Measurements from ENCODE around the gene SLC41A3. TPM values are rescaled to one million over a fixed set of nuclear protein-coding genes. Genes with fewer than 3 reads are reported as not detected.
A peak's percentile ranks its signal among the peaks of the same experiment; 100 is the strongest.

The SLC41A3 gene
- total and polyA plus RNA-seq, 4 donors = 9.3 to 19.8 (median 12.7) TPM

DNA sequence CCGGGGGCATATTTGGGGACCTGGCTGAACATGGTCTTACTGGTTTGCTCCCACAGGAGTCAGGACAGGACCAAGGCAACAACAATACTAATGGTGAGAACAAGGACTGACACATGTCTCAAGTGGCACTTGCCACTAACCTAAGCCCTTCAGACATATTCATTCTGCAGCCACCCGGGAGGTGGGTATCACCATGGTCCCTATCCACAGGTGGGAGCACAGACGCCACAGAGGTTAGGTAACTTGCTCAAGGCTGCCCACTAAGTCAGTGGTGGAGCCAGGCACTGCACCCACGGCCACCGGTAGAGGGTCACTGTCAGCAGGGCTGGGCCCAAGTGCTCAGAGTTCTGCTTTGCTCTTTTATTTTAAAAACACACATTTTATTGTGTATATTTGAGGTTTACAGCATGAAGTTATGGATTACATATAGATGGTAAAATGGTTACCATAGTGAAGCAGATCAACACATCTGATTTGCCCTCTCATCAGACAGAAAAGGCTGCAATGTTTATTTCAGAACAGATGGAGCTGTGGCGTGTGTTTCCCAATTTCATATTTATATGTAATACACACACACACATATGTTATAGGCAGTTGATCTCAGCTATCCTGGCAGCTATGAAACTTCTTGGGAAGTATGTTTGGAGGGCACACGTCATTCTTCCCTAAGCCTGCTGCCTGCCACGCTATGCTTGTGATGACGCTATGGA lies 30.0 kb upstream of the SLC41A3 start:
- 90% methylated on average over 9 of the region's 9 CpGs for WGBS
- Histone ChIP-seq H3K9me3 (ENCODE audit: control insufficient read depth in 4 of 4, low read length in 3 of 4) (no peaks in the 10 kb centered on the region), H3K36me3 (ENCODE audit: control insufficient read depth in 4 of 4, insufficient read depth in 3 of 4, low read depth in 1 of 4, low read length in 3 of 4) (peaks cover 6 to 69% (median 54%) of the 10 kb centered on the region in 4 donors), H3K9ac (ENCODE audit: low read depth in 1 of 2, low read length in 2 of 2) (no peak overlapping the region), H3K27ac (ENCODE audit: low read depth in 1 of 2, low read length in 2 of 2) (no peak overlapping the region), H3K4me3 (ENCODE audit: low read depth in 1 of 3, low read length in 3 of 3) (no peak overlapping the region), H3K27me3 (ENCODE audit: control insufficient read depth in 4 of 4, insufficient read depth in 4 of 4, low read length in 3 of 4) (no peaks in the 10 kb centered on the region), H3K4me1 (ENCODE audit: control insufficient read depth in 4 of 4, insufficient read depth in 4 of 4, low read length in 3 of 4) (no peaks in the 10 kb centered on the region)
- TF ChIP-seq RXRA (IDR thresholded peaks at IDR 0.05) (no peak), RAD21 (IDR thresholded peaks at IDR 0.05) (peak in 1 of 2 donors; percentile 32)
- DNase-seq (ENCODE audit: low spot score) = no peak

DNA sequence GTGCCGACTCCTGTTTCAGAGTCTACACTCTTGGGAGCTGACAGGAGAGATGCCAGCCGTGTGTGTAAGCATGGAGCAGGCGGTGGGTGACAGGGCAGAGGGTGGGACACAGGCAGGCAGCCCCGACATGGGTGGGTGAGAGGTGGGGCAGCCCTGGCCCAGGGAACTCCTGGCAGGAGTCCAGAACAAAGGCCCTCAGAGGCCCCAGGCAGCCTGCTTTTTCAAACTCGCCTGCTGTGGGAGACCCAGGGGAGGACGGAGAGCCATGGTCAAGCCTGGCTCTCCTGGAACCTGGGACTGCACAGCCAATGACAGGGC lies 29.3 kb upstream of the SLC41A3 start:
- no peak overlapping the region for H3K27ac ChIP-seq (ENCODE audit: low read depth in 1 of 2, low read length in 2 of 2)
- H3K27me3 ChIP-seq (ENCODE audit: control insufficient read depth in 4 of 4, insufficient read depth in 4 of 4, low read length in 3 of 4) = no peaks in the 10 kb centered on the region
- H3K36me3 ChIP-seq (ENCODE audit: control insufficient read depth in 4 of 4, insufficient read depth in 3 of 4, low read depth in 1 of 4, low read length in 3 of 4) = peaks cover 7 to 71% (median 54%) of the 10 kb centered on the region in 4 donors
- H3K4me1 ChIP-seq (ENCODE audit: control insufficient read depth in 4 of 4, insufficient read depth in 4 of 4, low read length in 3 of 4) = no peaks in the 10 kb centered on the region
- TF ChIP-seq NR2F2 (IDR thresholded peaks at IDR 0.05) = no peak
- no peak for TF ChIP-seq RXRA (IDR thresholded peaks at IDR 0.05)
- TF ChIP-seq GABPA (IDR thresholded peaks at IDR 0.05 in 1 of 2, conservative IDR thresholded peaks at IDR 0.05 in 1 of 2) = no peak
- no peak for TF ChIP-seq RAD21 (IDR thresholded peaks at IDR 0.05)
- TF ChIP-seq, protein P1, sequence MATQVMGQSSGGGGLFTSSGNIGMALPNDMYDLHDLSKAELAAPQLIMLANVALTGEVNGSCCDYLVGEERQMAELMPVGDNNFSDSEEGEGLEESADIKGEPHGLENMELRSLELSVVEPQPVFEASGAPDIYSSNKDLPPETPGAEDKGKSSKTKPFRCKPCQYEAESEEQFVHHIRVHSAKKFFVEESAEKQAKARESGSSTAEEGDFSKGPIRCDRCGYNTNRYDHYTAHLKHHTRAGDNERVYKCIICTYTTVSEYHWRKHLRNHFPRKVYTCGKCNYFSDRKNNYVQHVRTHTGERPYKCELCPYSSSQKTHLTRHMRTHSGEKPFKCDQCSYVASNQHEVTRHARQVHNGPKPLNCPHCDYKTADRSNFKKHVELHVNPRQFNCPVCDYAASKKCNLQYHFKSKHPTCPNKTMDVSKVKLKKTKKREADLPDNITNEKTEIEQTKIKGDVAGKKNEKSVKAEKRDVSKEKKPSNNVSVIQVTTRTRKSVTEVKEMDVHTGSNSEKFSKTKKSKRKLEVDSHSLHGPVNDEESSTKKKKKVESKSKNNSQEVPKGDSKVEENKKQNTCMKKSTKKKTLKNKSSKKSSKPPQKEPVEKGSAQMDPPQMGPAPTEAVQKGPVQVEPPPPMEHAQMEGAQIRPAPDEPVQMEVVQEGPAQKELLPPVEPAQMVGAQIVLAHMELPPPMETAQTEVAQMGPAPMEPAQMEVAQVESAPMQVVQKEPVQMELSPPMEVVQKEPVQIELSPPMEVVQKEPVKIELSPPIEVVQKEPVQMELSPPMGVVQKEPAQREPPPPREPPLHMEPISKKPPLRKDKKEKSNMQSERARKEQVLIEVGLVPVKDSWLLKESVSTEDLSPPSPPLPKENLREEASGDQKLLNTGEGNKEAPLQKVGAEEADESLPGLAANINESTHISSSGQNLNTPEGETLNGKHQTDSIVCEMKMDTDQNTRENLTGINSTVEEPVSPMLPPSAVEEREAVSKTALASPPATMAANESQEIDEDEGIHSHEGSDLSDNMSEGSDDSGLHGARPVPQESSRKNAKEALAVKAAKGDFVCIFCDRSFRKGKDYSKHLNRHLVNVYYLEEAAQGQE (IDR thresholded peaks at IDR 0.05) = no peak
- no peak for TF ChIP-seq SP1 (IDR thresholded peaks at IDR 0.05)
- TF ChIP-seq, protein P2, sequence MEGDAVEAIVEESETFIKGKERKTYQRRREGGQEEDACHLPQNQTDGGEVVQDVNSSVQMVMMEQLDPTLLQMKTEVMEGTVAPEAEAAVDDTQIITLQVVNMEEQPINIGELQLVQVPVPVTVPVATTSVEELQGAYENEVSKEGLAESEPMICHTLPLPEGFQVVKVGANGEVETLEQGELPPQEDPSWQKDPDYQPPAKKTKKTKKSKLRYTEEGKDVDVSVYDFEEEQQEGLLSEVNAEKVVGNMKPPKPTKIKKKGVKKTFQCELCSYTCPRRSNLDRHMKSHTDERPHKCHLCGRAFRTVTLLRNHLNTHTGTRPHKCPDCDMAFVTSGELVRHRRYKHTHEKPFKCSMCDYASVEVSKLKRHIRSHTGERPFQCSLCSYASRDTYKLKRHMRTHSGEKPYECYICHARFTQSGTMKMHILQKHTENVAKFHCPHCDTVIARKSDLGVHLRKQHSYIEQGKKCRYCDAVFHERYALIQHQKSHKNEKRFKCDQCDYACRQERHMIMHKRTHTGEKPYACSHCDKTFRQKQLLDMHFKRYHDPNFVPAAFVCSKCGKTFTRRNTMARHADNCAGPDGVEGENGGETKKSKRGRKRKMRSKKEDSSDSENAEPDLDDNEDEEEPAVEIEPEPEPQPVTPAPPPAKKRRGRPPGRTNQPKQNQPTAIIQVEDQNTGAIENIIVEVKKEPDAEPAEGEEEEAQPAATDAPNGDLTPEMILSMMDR (IDR thresholded peaks at IDR 0.05; ENCODE audit: low read depth, low read length, missing input control) = no peak
- TF ChIP-seq, protein P3, sequence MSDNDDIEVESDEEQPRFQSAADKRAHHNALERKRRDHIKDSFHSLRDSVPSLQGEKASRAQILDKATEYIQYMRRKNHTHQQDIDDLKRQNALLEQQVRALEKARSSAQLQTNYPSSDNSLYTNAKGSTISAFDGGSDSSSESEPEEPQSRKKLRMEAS (IDR thresholded peaks at IDR 0.05) = no peak
- no peak for TF ChIP-seq HNF4A (conservative IDR thresholded peaks at IDR 0.05)
- TF ChIP-seq YY1 (IDR thresholded peaks at IDR 0.05) = no peak
- no peak for TF ChIP-seq EGR1 (IDR thresholded peaks at IDR 0.05; ENCODE audit: low read depth in 2 of 2)
- TF ChIP-seq, protein P4, sequence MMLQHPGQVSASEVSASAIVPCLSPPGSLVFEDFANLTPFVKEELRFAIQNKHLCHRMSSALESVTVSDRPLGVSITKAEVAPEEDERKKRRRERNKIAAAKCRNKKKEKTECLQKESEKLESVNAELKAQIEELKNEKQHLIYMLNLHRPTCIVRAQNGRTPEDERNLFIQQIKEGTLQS (IDR thresholded peaks at IDR 0.05) = no peak
- no peak for TF ChIP-seq FOXA1 (IDR thresholded peaks at IDR 0.05)
- no peak overlapping the region for H3K9ac ChIP-seq (ENCODE audit: low read depth in 1 of 2, low read length in 2 of 2)
- 90% methylated on average over 6 of the region's 6 CpGs for WGBS
- H3K4me3 ChIP-seq (ENCODE audit: low read depth in 1 of 3, low read length in 3 of 3) = no peak overlapping the region
- no peaks in the 10 kb centered on the region for H3K9me3 ChIP-seq (ENCODE audit: control insufficient read depth in 4 of 4, low read length in 3 of 4)
- DNase-seq (ENCODE audit: low spot score) = no peak

All from liver (tissue), 9 donors.